Stimulated activated CD4-positive, alpha-beta T cell treated with anti-CD3 and anti-CD28 coated beads, Interleukin-1b, Interleukin-23, amount 100 ng/mL, for 24 hours (primary cell): Measurements from ENCODE around the gene IQSEC3.
"Not testable (repeated sequence)": the region's sequence is repeated elsewhere in the genome, so short reads cannot be mapped to it uniquely, and the experiment has no call there.

Experiments
- DNase-seq, 4 experiments: peaks; one replicate each; pipeline ENCODE4 v3.0.0-alpha.2; 2020; ENCODE audit warnings: low read depth in 4 of 4, low spot score in 1 of 4

IQSEC3 gene

GRCh38 chr12:52902-53734 is 13.4 kb upstream of the IQSEC3 start:
- not testable (repeated sequence) for DNase-seq

- no peak for DNase-seq
Measured at GRCh38 chr12:53735-54730, 12.5 kb upstream of the IQSEC3 start.

GRCh38 chr12:54750-55535 is 11.6 kb upstream of the IQSEC3 start:
- no peak for DNase-seq

GRCh38 chr12:56683-57346 is 9.8 kb upstream of the IQSEC3 start:
- DNase-seq: no peak

GRCh38 chr12:57539-57938 is 9.0 kb upstream of the IQSEC3 start:
- DNase-seq: no peak

- DNase-seq: no peak
Measured at GRCh38 chr12:58832-59231, 7.7 kb upstream of the IQSEC3 start.

GRCh38 chr12:61845-62244 is 4.7 kb upstream of the IQSEC3 start:
- DNase-seq: not testable (repeated sequence)

- not testable (repeated sequence) for DNase-seq
Measured at GRCh38 chr12:65491-66063, 990 bp upstream of the IQSEC3 start.

- not testable (repeated sequence) for DNase-seq
Measured at GRCh38 chr12:66782-67504, 376 bp downstream of the IQSEC3 start.

GRCh38 chr12:69677-70076 is 3.1 kb downstream of the IQSEC3 start:
- not testable (repeated sequence) for DNase-seq

- DNase-seq: not testable (repeated sequence)
Measured at GRCh38 chr12:70541-70940, 4.0 kb downstream of the IQSEC3 start.

- not testable (repeated sequence) for DNase-seq
Measured at GRCh38 chr12:72018-72417, 5.5 kb downstream of the IQSEC3 start.

- DNase-seq: not testable (repeated sequence)
Measured at GRCh38 chr12:74420-75190, 8.0 kb downstream of the IQSEC3 start.

GRCh38 chr12:75541-75940 is 9.0 kb downstream of the IQSEC3 start:
- DNase-seq: not testable (repeated sequence)

- DNase-seq: not testable (repeated sequence)
Measured at GRCh38 chr12:76102-76501, 9.5 kb downstream of the IQSEC3 start.

GRCh38 chr12:76551-76950 is 10.0 kb downstream of the IQSEC3 start:
- not testable (repeated sequence) for DNase-seq

- DNase-seq: not testable (repeated sequence)
Measured at GRCh38 chr12:77101-77719, 10.6 kb downstream of the IQSEC3 start.

GRCh38 chr12:77769-78383 is 11.3 kb downstream of the IQSEC3 start:
- not testable (repeated sequence) for DNase-seq
